ENCODE data around the gene TBC1D21.

Gene TBC1D21

GRCh38 chr15:73908030-73908821, 34.9 kb downstream of the TBC1D21 start:
- peak; percentile 59 for DNase-seq (ENCODE audit: low spot score)

- DNase-seq (ENCODE audit: low spot score), result no peak
These were observed 35.4 kb downstream of the TBC1D21 start for GRCh38 chr15:73908822-73909122.

- DNase-seq (ENCODE audit: low spot score), result no peak
These were observed 36.3 kb downstream of the TBC1D21 start for GRCh38 chr15:73909651-73910050.

GRCh38 chr15:73910522-73911303, 37.3 kb downstream of the TBC1D21 start:
- no peak for DNase-seq (ENCODE audit: low spot score)

GRCh38 chr15:73912030-73912596, 38.7 kb downstream of the TBC1D21 start:
- DNase-seq (ENCODE audit: low spot score), result no peak

- no peak for DNase-seq (ENCODE audit: low spot score)
These were observed 40.8 kb downstream of the TBC1D21 start for GRCh38 chr15:73914145-73914544.

- no peak for DNase-seq (ENCODE audit: low spot score)
These were observed 41.7 kb downstream of the TBC1D21 start for GRCh38 chr15:73915082-73915481.

- no peak for DNase-seq (ENCODE audit: low spot score)
These were observed 45.4 kb downstream of the TBC1D21 start for GRCh38 chr15:73918784-73919183.

- no peak for DNase-seq (ENCODE audit: low spot score)
These were observed 46.3 kb downstream of the TBC1D21 start for GRCh38 chr15:73919706-73920105.

GRCh38 chr15:73921254-73921925, 48.0 kb downstream of the TBC1D21 start:
- no peak for DNase-seq (ENCODE audit: low spot score)

- DNase-seq (ENCODE audit: low spot score), result no peak
These were observed 49.1 kb downstream of the TBC1D21 start for GRCh38 chr15:73922186-73923151.

GRCh38 chr15:73923156-73923487, 49.8 kb downstream of the TBC1D21 start:
- no peak for DNase-seq (ENCODE audit: low spot score)

GRCh38 chr15:73923488-73924164, 50.3 kb downstream of the TBC1D21 start:
- no peak for DNase-seq (ENCODE audit: low spot score)

GRCh38 chr15:73924171-73924921, 51.0 kb downstream of the TBC1D21 start:
- peak; percentile 43 for DNase-seq (ENCODE audit: low spot score)

GRCh38 chr15:73925848-73926218, 52.5 kb downstream of the TBC1D21 start:
- no peak for DNase-seq (ENCODE audit: low spot score)

GRCh38 chr15:73926219-73927002, 53.0 kb downstream of the TBC1D21 start, which contains the start of gene LOXL1:
LOXL1 (plus strand) TSS chr15:73926462; CDS start chr15:73926784, 322 bp downstream.
- no peak for DNase-seq (ENCODE audit: low spot score)

GRCh38 chr15:73927003-73927475, 53.7 kb downstream of the TBC1D21 start:
- DNase-seq (ENCODE audit: low spot score), result peak; percentile 20

- peak; percentile 70 for DNase-seq (ENCODE audit: low spot score)
These were observed 54.3 kb downstream of the TBC1D21 start for GRCh38 chr15:73927476-73928240.

GRCh38 chr15:73928241-73928579, 54.8 kb downstream of the TBC1D21 start:
- no peak for DNase-seq (ENCODE audit: low spot score)
